GM19452 (cell line): ENCODE measurements around the gene TBC1D10A.
A peak's percentile ranks its signal among the peaks of the same experiment; 100 is the strongest.

Experiments used
- ATAC-seq: cut with Tn5 transposase; IDR thresholded peaks from one replicate; pipeline ENCODE4 v1.9.1; 2021; ENCODE audit not compliant: unreplicated experiment

TBC1D10A gene, protein sequence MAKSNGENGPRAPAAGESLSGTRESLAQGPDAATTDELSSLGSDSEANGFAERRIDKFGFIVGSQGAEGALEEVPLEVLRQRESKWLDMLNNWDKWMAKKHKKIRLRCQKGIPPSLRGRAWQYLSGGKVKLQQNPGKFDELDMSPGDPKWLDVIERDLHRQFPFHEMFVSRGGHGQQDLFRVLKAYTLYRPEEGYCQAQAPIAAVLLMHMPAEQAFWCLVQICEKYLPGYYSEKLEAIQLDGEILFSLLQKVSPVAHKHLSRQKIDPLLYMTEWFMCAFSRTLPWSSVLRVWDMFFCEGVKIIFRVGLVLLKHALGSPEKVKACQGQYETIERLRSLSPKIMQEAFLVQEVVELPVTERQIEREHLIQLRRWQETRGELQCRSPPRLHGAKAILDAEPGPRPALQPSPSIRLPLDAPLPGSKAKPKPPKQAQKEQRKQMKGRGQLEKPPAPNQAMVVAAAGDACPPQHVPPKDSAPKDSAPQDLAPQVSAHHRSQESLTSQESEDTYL

GRCh38 chr22:30326706-30327362, at the start of gene TBC1D10A:
Gene TBC1D10A, minus strand, starts transcription at chr22:30326941. Its CDS starts 60 bp downstream, at chr22:30326881.
- peak; percentile 91 for ATAC-seq

- no peak for ATAC-seq
These were observed 48.6 kb upstream of the TBC1D10A start for GRCh38 chr22:30375312-30375849.

GRCh38 chr22:30373331-30374325, 46.9 kb upstream of the TBC1D10A start:
- ATAC-seq: no peak

- no peak for ATAC-seq
These were observed 46.2 kb upstream of the TBC1D10A start for GRCh38 chr22:30372915-30373314.

DNA sequence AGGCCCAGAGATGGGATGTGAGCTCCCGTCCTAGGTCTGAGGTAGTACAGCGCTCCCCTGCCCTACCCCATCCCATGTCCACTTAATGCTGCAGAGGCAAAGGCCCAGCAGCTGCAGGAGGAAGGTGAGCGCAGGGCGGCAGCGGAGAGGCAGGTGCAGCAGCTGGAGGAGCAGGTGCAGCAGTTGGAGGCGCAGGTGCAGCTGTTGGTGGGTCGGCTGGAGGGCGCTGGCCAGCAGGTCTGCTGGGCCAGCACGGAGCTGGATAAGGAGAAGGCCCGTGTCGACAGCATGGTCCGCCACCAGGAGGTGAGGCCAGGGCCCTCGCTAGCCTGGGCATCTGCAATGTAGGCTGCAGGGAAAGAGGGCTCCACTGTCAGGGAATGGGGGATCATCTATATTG, 45.2 kb upstream of the TBC1D10A start:
- ATAC-seq: no peak

DNA sequence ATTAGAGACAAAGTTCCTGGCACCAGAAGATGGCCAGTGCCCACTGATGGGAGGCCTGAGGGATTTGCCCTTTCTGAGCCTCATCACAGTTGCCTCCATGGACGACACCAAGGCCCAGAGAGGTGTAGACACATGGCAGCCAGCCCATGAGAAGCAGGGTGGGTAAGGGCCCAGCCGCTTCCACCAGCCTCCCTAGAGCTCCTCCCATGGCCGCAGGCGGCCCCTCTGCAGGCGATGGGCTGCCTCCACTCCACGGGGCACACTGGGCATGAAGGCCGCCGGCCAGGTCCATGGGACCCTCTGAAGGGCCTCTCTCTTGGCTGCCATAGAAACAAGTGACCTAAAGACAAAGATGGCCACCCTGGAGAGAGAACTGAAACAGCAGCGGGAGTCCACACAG, 44.6 kb upstream of the TBC1D10A start:
- no peak for ATAC-seq

DNA sequence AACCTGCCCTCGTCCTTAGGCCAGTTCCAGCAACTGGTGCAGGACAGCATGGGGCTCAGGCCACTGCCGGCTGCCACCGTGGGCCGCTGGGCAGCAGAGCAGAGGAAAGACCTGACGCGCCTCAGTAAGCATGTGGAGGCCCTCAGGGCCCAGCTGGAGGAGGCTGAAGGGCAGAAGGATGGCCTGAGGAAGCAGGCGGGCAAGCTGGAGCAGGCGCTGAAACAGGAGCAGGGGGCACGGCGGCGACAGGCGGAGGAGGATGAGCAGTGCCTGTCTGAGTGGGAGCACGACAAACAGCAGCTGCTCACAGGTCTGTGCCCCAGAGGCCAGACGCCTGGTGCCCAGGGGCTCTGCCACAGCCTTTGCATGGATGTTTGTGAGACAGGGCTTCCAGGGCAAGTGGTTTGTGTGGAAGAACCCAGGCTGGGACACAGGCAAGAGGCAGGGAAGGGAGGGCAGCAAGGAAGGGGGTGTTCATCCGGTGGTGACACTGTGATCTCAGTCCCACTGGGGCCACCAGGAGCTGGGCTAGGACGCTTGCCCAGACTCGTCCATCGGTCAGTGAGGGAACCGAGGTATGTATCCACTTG, 44.0 kb upstream of the TBC1D10A start:
- no peak for ATAC-seq

- ATAC-seq: no peak
These were observed 41.7 kb upstream of the TBC1D10A start for GRCh38 chr22:30368420-30368819.

DNA sequence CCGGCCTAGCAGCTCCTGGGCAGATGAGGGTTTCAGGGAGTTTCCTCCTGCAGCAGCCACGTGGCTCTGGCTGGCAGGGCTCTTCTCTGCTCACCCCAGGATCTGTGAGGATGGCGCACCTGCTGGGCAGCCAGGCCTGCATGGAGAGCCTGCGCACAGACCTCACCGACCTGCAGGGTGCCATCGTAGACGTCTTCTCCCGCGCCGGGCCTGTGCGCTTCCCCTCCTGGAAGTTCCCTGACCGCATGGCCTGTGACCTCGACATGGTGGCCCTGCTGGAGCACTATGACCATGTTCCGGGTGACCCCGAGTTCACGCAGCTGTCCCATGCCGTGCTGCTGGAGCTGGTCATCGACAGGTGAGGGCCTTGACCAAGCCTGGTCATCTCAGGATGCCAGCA, 39.1 kb upstream of the TBC1D10A start:
- ATAC-seq: no peak

DNA sequence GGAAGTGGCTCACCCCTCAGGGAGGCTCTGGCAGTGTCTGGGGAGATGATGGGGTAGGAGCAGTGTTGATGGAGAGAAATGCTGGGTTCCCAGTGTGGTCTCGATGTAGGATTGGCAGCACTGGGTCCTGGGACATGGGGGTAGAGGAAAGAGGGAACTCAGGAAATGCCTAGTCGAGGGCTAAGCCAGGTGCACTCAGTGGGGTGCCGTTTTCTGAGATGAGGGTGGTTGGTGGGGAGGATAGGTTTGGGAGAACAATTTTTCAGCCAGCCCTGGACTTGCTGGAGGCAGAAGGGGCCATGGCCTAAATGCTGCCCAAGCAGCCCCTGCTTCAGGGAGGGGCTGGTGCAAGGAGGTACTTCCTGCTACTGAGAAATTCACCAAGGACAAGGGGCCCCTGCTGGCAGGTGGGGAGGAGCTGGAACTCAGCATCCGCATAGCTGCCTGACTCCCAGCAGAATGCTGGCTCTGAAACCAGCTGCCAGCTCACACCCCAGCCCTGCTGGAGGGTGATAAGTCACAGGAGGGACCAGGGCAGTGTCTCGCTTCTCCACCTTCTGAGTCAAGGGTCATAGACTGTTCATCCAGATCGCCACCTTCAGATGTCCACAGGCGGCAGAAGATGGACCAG, 36.0 kb upstream of the TBC1D10A start:
- no peak for ATAC-seq

- no peak for ATAC-seq
These were observed 35.3 kb upstream of the TBC1D10A start for GRCh38 chr22:30361916-30362650.

GRCh38 chr22:30358541-30358940, 31.8 kb upstream of the TBC1D10A start:
- no peak for ATAC-seq

GRCh38 chr22:30357650-30358215, 31.0 kb upstream of the TBC1D10A start:
- ATAC-seq: no peak

DNA sequence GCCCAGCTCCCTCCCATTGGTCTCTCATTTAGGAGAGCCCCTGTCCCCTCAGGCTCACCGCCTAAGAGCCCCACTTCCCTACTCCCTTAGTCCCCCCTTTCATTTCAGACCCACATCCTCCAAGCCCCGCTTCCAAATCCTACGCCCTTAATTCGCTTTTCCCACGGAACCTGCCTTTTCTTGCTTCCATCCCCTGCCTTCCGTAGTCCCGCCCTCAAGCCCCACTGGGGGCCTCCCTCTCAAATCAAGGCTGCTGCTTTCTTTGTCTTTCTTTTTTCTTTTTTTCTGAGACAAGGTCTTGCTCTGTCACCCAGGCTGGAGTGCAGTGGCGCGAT, 30.5 kb upstream of the TBC1D10A start:
- ATAC-seq: no peak

- peak; percentile 91 for ATAC-seq
These were observed 29.9 kb upstream of the TBC1D10A start, which contains the start of the genes CCDC157 and SF3A1 for GRCh38 chr22:30356449-30357235. Gene CCDC157, plus strand, starts transcription at chr22:30357007. Its CDS starts 8,994 bp downstream, at chr22:30366001. Gene SF3A1, minus strand, starts transcription at chr22:30356894. Its CDS starts 102 bp downstream, at chr22:30356792.

GRCh38 chr22:30354644-30355043, 27.9 kb upstream of the TBC1D10A start:
- no peak for ATAC-seq

DNA sequence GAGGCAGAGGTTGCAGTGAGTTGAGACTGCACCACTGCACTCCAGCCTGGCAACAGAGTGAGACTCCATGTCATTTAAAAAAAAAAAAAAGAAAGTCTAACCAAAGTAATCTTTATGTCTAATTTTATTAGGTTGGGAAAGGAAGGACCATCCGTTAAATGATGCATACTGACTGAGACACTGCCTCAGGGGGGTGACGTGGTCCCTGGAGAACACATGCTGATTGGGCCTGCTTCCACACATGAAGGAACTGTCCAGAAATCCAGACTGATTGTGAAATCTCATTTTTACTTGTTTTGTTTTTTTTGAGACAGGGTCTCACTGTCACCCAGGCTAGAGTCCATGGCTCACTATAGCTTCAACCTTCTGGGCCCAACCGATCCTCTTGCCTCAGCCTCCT, 24.5 kb upstream of the TBC1D10A start:
- no peak for ATAC-seq

DNA sequence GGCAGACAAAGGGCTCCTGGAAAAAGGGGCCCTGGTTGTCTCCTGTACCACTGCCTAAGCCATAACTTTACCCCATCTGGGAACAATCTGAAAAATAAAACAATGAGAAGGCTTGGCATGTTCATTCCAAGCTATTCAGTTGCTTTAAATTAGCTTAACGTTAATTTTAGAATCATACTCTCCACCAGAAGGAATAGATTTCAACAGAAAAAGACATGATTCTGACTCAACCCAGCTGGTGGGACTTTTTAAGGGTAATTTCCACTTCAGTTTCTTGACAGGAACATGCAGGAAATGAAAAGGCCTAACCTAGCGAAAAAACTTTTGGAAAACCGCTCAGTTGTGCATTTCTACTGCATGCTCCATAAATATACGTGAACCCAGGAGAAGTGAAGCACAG, 22.1 kb upstream of the TBC1D10A start:
- no peak for ATAC-seq
